A673 (cell line): Measurements from ENCODE around the gene ACAD9. TPM values are rescaled to one million over a fixed set of nuclear protein-coding genes. Genes with fewer than 3 reads are reported as not detected.
"Not testable (repeated sequence)": the region's sequence is repeated elsewhere in the genome, so short reads cannot be mapped to it uniquely, and the experiment has no call there.

Experiments
- BruUV-seq: library from RNA; stranded (reverse); fragments of 400-500 nt; replicated peaks from 2 replicates; lab custom pipeline; 2021; lab: Mats Ljungman, UMichigan
- CTCF ChIA-PET: fragments of 300-600 bp; sonication (Branson Sonifier 250); formaldehyde crosslinking; loops from one replicate; lab custom pipeline; 2022; ENCODE audit warnings: antibody characterized with exemption; lab: Charles Lee
- POLR2A ChIA-PET: fragments of 300-600 bp; sonication (Branson Sonifier 250); formaldehyde crosslinking; loops from one replicate; lab custom pipeline; 2022; ENCODE audit warnings: antibody characterized with exemption; ENCODE audit not compliant: low non-redundant PET; lab: Charles Lee
- DNase-seq: peaks from one replicate; pipeline ENCODE4 v3.0.0-alpha.2; 2015; ENCODE audit warnings: low spot score
- H3K27ac ChIP-seq: fragments of 200-600 bp; sonication (generic); 2 replicates; pipeline ENCODE4 v1.5.1; 2016; ENCODE audit warnings: mixed run types, low read depth, mild to moderate bottlenecking, mixed read lengths, antibody characterized with exemption, low read length; ENCODE audit not compliant: poor library complexity, severe bottlenecking
- H3K27me3 ChIP-seq: fragments of 200-600 bp; sonication (generic); replicated peaks from 2 replicates; pipeline ENCODE4 v1.6.1; 2017; ENCODE audit warnings: mixed run types, low read depth, mild to moderate bottlenecking, mixed read lengths, antibody characterized with exemption, low read length; ENCODE audit not compliant: insufficient read depth, poor library complexity
- H3K36me3 ChIP-seq: fragments of 200-600 bp; sonication (generic); 2 replicates; pipeline ENCODE4 v1.6.1; 2016; ENCODE audit warnings: mixed run types, mild to moderate bottlenecking, mixed read lengths, antibody characterized with exemption, low read length; ENCODE audit not compliant: insufficient read depth, poor library complexity, severe bottlenecking
- H3K4me1 ChIP-seq: fragments of 200-600 bp; sonication (generic); 2 replicates; pipeline ENCODE4 v1.6.1; 2017; ENCODE audit warnings: mixed run types, mild to moderate bottlenecking, mixed read lengths, antibody characterized with exemption, low read length; ENCODE audit not compliant: insufficient read depth, poor library complexity, severe bottlenecking
- H3K4me3 ChIP-seq: fragments of 200-600 bp; sonication (generic); 2 replicates; pipeline ENCODE4 v1.5.1; 2016; ENCODE audit warnings: low read depth, mixed run types, mild to moderate bottlenecking, mixed read lengths, low read length; ENCODE audit not compliant: poor library complexity, severe bottlenecking
- H3K9me3 ChIP-seq: fragments of 200-600 bp; sonication (generic); 2 replicates; pipeline ENCODE4 v1.6.1; 2016; ENCODE audit warnings: mixed run types, low read depth, mild to moderate bottlenecking, mixed read lengths, antibody characterized with exemption, low read length; ENCODE audit not compliant: poor library complexity, severe bottlenecking
- EZH2 ChIP-seq: fragments of 200-600 bp; sonication (generic); IDR thresholded peaks from 2 replicates; pipeline ENCODE4 v1.6.1; 2017; ENCODE audit warnings: borderline replicate concordance, low read depth, mild to moderate bottlenecking, mixed read lengths, antibody characterized with exemption, low read length; ENCODE audit not compliant: poor library complexity, severe bottlenecking
- intact Hi-C: fragments of 100-400 bp; cut with micrococcal nuclease; formaldehyde crosslinking; loops from one replicate; pipeline ENCODE4 v1.10.0; 2022; ENCODE audit not compliant: unreplicated experiment
- total RNA-seq: library from RNA; stranded (reverse); gene quantifications from 2 replicates; pipeline ENCODE4 v1.2.3, GENCODE V29; 2021
- TF ChIP-seq, protein P1 (sequence below): fragments of 300-800, 200-600 bp; sonication (generic); conservative IDR thresholded peaks from 2 replicates; pipeline ENCODE4 v1.5.1; 2017; ENCODE audit warnings: low read depth, mild to moderate bottlenecking, antibody characterized with exemption, low read length, moderate library complexity, mixed read lengths

Gene ACAD9
- total RNA-seq, 1 experiment from 2014 or later = 54.5 TPM

DNA sequence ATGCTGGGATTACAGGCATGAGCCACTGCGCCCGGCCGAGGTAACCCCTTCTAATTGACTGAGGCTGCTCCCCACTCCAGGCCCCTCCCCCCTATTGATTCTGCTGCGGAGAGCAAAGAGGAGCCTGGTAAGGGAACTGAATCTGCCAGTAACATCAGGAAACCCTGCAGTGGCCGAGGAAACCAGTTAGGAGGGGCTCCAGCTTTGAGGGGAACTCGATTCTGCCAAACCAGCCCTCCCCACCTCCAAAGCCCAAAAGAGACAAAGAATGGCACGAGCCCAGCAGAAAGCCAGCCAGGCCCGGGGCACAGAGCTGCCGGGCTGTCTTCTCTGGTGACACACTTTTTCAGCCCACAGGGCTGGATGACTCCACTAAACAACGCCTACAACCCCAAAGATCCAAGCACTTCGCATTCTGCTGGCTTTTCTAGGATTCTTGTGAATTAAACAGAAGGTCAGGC lies 15.0 kb upstream of the ACAD9 start:
- Histone ChIP-seq H3K27ac (no peak overlapping the region), H3K4me3 (no peak overlapping the region), H3K9me3 (peaks cover 9% of the 10 kb centered on the region), H3K4me1 (peaks cover 4% of the 10 kb centered on the region), H3K36me3 (no peaks in the 10 kb centered on the region), H3K27me3 (no peaks in the 10 kb centered on the region)
- intact Hi-C loops = no loop called here
- BruUV-seq = no TSS peak
- no peak for DNase-seq
- no peak for TF ChIP-seq EZH2
- TF ChIP-seq, protein P1, sequence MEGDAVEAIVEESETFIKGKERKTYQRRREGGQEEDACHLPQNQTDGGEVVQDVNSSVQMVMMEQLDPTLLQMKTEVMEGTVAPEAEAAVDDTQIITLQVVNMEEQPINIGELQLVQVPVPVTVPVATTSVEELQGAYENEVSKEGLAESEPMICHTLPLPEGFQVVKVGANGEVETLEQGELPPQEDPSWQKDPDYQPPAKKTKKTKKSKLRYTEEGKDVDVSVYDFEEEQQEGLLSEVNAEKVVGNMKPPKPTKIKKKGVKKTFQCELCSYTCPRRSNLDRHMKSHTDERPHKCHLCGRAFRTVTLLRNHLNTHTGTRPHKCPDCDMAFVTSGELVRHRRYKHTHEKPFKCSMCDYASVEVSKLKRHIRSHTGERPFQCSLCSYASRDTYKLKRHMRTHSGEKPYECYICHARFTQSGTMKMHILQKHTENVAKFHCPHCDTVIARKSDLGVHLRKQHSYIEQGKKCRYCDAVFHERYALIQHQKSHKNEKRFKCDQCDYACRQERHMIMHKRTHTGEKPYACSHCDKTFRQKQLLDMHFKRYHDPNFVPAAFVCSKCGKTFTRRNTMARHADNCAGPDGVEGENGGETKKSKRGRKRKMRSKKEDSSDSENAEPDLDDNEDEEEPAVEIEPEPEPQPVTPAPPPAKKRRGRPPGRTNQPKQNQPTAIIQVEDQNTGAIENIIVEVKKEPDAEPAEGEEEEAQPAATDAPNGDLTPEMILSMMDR = no peak
- ChIA-PET POLR2A (no interaction called here), CTCF (no interaction called here)

DNA sequence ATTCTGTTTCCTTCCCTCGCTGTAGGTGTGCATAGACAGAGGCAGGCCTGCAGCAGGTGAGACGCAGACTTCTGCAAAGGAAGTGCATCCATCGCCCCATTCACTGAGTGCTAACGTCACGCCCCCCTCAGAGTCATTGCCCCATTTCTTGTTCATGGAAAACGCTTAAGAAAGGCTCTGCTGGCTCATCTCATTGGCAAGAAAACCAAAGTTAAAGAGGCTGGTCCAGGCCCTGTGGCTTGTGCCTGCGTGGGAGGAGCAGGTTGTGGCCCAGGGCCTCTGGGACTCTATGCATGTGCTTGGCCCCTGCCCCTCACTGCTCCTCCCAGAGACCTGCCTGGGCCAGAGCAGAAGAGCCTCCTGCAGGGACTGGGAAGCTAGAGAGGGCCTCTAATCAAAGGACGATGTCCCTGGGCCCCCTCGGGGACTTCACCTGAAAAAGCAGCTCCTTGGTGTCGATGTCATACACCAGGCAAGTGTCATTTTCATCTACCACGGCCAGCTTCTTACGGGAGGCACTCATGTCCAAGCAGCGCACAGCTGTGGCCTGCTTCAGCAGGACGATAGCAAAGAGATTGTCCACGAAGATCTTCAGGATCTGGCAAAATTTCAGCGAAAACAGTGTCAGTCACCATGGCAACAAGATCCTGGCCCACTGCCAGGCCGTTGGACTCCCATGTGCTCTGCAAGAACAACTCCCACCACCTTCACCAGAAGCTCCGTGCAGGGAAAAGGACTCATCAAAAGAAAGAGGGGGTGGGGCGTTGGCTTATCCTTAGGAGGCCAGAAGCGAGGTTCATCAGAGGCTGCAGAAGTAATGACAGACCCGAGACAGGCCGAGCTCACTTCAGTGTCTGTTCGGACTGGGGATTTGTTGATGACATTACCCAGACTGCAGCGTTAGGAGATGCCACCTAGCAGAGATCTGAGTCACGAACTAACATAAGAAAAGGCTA lies 14.3 kb upstream of the ACAD9 start:
- POLR2A ChIA-PET, H3K27me3 ChIP-seq, H3K9me3 ChIP-seq, intact Hi-C loops, H3K27ac ChIP-seq, H3K4me3 ChIP-seq, BruUV-seq, CTCF ChIA-PET, H3K4me1 ChIP-seq, H3K36me3 ChIP-seq: not testable (repeated sequence)
- peak; percentile 35 for DNase-seq

DNA sequence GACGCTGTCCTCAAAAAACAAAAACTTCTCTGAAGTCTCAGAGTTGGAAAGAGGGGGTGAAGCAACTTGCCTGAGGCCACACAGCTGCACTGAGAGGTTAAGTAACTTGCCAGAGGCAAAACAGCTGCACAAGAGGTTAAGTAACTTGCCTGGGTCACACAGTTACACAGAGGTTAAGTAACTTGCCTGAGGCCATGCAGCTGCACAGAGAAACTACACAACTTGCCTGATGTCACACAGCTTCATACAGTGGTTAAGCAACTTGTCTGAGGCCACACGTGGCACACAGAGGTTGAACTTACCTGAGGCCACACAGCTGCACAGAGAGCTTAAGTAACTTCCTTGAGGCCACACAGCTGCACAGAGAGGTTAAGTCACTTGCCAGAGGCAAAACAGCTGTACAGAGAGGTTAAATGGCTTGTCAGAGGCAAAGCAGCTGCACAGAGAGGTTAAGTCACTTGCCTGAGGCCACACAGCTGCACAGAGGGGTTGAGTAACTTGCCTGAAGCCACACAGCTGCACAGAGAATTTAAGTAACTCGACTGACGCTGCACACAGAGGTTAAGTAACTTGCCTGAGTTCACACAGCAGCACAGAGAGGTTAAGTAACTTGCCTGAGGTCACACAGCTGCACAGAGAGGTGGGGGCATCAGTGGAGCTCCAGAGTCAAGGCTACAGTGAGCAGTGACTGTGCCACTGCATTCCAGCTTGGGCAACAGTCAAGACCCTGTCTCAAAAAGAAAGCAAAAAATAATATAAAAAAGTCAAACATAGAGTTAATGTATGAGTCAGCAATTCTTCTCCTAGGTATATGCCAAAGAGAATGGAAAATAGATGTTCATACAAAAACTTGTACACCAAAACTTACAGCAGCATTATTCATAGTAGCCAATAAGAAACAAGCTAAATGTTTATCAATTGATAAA lies 12.0 kb upstream of the ACAD9 start:
- Histone ChIP-seq H3K36me3 (no peaks in the 10 kb centered on the region), H3K27me3 (no peaks in the 10 kb centered on the region), H3K9me3 (no peaks in the 10 kb centered on the region), H3K4me1 (peaks cover 4% of the 10 kb centered on the region), H3K27ac (no peak overlapping the region), H3K4me3 (no peak overlapping the region)
- ChIA-PET POLR2A (no interaction called here), CTCF (no interaction called here)
- BruUV-seq = no TSS peak
- DNase-seq = no peak
- intact Hi-C loops = no loop called here
- TF ChIP-seq, protein P1 = no peak
- TF ChIP-seq EZH2 = no peak
